ENCODE data around the gene ZC3H12C. TPM values are rescaled to one million over a fixed set of nuclear protein-coding genes. Genes with fewer than 3 reads are reported as not detected.

Gene ZC3H12C
- total RNA-seq, 4 donors from 2014 or later: 2.3 to 27.6 (median 18.6) TPM

DNA sequence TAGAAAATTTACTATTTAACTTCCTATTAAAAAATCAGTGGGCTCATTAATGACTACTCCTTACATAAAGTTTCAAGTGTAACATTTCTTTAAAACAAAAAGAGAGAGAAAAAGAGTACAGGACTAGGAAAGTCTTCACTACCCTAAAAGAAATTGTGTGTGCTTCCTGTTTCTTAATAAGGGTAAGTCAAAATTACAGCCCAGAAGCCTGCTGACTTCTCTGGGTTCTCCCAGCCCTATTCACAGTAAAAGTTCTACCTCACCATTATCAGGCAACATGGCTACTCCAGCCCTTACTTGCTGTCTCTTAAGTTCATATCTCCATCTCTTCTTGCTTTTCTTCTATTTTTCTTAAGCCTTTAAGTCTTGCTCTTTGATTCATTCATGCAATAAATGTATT is 20.3 kb upstream of the ZC3H12C start:
- Histone ChIP-seq H3K4me1 (no peaks in the 10 kb centered on the region), H3K4me3 (no peak overlapping the region), H3K36me3 (no peaks in the 10 kb centered on the region), H3K9me3 (no peaks in the 10 kb centered on the region), H3K27ac (no peak overlapping the region), H3K27me3 (no peaks in the 10 kb centered on the region)
- intact Hi-C loops (cut with DNase I; ENCODE audit: low total_unique reads): no loop called here
- DNase-seq: no peak
- TF ChIP-seq, protein P1, sequence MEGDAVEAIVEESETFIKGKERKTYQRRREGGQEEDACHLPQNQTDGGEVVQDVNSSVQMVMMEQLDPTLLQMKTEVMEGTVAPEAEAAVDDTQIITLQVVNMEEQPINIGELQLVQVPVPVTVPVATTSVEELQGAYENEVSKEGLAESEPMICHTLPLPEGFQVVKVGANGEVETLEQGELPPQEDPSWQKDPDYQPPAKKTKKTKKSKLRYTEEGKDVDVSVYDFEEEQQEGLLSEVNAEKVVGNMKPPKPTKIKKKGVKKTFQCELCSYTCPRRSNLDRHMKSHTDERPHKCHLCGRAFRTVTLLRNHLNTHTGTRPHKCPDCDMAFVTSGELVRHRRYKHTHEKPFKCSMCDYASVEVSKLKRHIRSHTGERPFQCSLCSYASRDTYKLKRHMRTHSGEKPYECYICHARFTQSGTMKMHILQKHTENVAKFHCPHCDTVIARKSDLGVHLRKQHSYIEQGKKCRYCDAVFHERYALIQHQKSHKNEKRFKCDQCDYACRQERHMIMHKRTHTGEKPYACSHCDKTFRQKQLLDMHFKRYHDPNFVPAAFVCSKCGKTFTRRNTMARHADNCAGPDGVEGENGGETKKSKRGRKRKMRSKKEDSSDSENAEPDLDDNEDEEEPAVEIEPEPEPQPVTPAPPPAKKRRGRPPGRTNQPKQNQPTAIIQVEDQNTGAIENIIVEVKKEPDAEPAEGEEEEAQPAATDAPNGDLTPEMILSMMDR (IDR thresholded peaks at IDR 0.05): no peak
- no peak for TF ChIP-seq POLR2A (IDR thresholded peaks at IDR 0.05)

DNA sequence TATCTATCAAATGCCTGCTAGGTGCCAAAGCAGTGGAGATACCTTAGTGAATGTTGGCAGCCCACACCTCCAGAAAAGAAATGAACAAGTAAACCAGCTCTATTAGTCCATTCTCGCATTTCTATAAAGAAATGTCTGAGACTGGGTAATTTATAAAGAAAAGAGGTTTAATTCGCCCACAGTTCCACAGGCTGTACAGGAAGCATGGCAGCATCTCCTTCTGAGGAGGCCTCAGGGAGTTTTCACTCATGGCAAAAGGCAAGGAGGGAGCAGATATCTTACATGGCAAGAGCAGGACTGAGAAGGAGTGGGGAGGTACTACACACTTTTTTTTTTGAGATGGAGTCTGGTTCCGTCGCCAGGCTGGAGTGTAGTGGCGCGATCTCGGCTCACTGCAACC is 18.7 kb upstream of the ZC3H12C start:
- H3K27me3 ChIP-seq: no peaks in the 10 kb centered on the region
- H3K4me1 ChIP-seq: no peaks in the 10 kb centered on the region
- H3K4me3 ChIP-seq: no peak overlapping the region
- TF ChIP-seq, protein P1 (IDR thresholded peaks at IDR 0.05): no peak
- no peak for TF ChIP-seq POLR2A (IDR thresholded peaks at IDR 0.05)
- no peaks in the 10 kb centered on the region for H3K36me3 ChIP-seq
- H3K27ac ChIP-seq: no peak overlapping the region
- no peaks in the 10 kb centered on the region for H3K9me3 ChIP-seq
- no peak for DNase-seq
- intact Hi-C loops (cut with DNase I; ENCODE audit: low total_unique reads): no loop called here

DNA sequence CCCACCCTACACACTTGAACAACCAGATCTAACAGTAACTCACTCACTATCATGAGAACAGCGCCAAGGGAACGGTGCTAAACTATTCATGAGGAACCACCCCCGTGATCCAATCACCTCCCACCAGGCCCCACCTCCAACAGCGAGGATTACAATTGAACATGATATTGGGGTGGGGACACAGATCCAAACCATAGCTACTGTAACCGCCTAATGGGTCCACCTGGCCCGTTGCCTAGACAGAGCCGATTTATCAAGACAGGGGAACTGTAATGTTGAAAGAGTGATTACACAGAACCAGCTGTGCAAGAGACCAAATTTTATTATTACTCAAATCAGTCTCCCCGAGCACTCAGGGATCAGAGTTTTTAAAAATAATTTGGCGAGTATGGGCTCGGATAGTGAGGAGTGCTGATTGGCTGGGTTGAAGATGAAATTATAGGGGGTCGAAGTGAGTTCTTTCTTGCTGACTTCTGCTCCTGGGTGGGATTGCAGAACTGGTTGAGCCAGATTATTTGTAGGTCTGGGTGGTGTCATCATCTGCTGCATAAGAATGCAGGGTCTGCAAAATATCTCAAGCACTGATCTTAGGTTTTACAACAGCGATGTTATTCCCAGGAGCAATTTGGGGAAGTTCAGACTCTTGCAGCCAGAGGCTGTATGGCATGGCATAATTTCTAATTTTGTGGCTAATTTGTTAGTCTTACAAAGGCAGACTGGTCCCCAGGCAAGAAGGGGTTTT is 17.9 kb upstream of the ZC3H12C start:
- no peaks in the 10 kb centered on the region for H3K27me3 ChIP-seq
- H3K4me3 ChIP-seq: no peak overlapping the region
- TF ChIP-seq, protein P1 (IDR thresholded peaks at IDR 0.05): no peak
- no peak for TF ChIP-seq POLR2A (IDR thresholded peaks at IDR 0.05)
- intact Hi-C loops (cut with DNase I; ENCODE audit: low total_unique reads): no loop called here
- H3K9me3 ChIP-seq: no peaks in the 10 kb centered on the region
- H3K27ac ChIP-seq: no peak overlapping the region
- H3K36me3 ChIP-seq: no peaks in the 10 kb centered on the region
- no peaks in the 10 kb centered on the region for H3K4me1 ChIP-seq
- no peak for DNase-seq

DNA sequence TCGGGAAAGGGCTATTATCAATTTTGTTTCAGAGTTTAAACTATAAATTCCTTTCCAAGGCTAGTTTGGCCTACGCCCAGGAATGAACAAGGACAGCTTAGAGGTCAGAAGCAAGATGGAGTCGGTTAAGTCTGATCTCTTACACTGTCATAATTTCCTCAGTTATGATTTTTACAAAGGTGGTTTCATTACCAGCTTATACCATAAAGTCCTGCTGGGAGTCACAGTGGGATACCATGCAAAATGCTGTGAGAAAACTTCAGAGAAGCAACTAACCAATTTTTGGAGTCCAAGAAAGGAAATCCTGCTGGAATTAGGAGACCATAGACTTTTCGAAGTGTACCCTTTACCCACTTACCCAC is 17.4 kb upstream of the ZC3H12C start:
- Histone ChIP-seq H3K27ac (no peak overlapping the region), H3K36me3 (no peaks in the 10 kb centered on the region), H3K9me3 (no peaks in the 10 kb centered on the region), H3K27me3 (no peaks in the 10 kb centered on the region), H3K4me1 (no peaks in the 10 kb centered on the region), H3K4me3 (no peak overlapping the region)
- intact Hi-C loops (cut with DNase I; ENCODE audit: low total_unique reads): no loop called here
- TF ChIP-seq, protein P1 (IDR thresholded peaks at IDR 0.05): no peak
- no peak for TF ChIP-seq POLR2A (IDR thresholded peaks at IDR 0.05)
- no peak for DNase-seq

DNA sequence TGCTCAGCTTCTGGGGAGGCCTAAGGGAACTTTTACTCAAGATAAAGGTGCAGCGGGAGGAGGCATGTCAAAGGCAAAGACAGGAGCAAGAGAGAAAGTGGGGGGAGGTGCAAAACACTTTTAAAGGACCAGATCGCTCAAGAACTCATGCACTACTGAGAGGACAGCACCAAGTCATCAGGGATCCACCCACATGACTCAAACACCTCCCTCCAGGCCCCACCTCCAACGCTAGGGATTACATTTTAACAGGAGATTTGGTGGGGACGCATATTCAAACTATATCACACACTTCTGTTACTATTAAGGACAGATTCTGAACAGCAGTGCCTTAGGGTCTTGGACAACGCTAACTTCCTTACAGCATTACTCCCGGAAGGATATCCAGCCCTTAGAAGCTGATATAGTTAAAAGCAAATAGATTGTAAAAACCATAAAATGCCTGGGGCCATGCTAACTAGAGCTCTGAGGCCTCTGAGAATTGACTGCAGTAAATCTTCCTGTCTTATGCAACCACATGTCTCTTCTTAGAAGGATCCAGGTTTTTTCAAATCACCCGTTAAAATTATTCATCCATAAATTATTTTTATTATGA is 16.7 kb upstream of the ZC3H12C start:
- TF ChIP-seq, protein P1 (IDR thresholded peaks at IDR 0.05): no peak
- TF ChIP-seq POLR2A (IDR thresholded peaks at IDR 0.05): no peak
- intact Hi-C loops (cut with DNase I; ENCODE audit: low total_unique reads): no loop called here
- no peak overlapping the region for H3K27ac ChIP-seq

More for the DNA sequence above, 16.7 kb upstream of the ZC3H12C start:
- DNase-seq: no peak
- H3K36me3 ChIP-seq: no peaks in the 10 kb centered on the region
- H3K9me3 ChIP-seq: no peaks in the 10 kb centered on the region
- no peak overlapping the region for H3K4me3 ChIP-seq
- H3K27me3 ChIP-seq: no peaks in the 10 kb centered on the region
- no peaks in the 10 kb centered on the region for H3K4me1 ChIP-seq
